Colonic mucosa (tissue), 4 donors: ENCODE data around the gene EPHB1. TPM values are rescaled to one million over a fixed set of nuclear protein-coding genes. Genes with fewer than 3 reads are reported as not detected.

Source experiments
- DNase-seq: peaks from one replicate; pipeline ENCODE4 v3.0.0-alpha.2; 2020
- H3K27ac ChIP-seq: fragments of 200-600 bp; one replicate; pipeline ENCODE4 v1.8.0; 2021
- H3K27me3 ChIP-seq: fragments of 200-600 bp; one replicate; pipeline ENCODE4 v1.8.0; 2021
- H3K36me3 ChIP-seq: fragments of 200-600 bp; one replicate; pipeline ENCODE4 v1.8.0; 2021
- H3K4me1 ChIP-seq: fragments of 200-600 bp; one replicate; pipeline ENCODE4 v1.8.0; 2021; ENCODE audit warnings: mild to moderate bottlenecking
- H3K4me3 ChIP-seq: fragments of 200-600 bp; one replicate; pipeline ENCODE4 v1.8.0; 2021
- H3K9ac ChIP-seq, 2 donors: one replicate each; pipeline ENCODE4 v1.7.0; 2013; ENCODE audit warnings: control low read depth in 2 of 2, low read depth in 2 of 2, low read length in 2 of 2
- H3K9me3 ChIP-seq: fragments of 200-600 bp; one replicate; pipeline ENCODE4 v1.8.0; 2021
- CTCF ChIP-seq: fragments of 200-600 bp; IDR thresholded peaks from one replicate; pipeline ENCODE4 v1.8.0; 2022; ENCODE audit warnings: antibody characterized with exemption, mild to moderate bottlenecking
- intact Hi-C: fragments of 100-400 bp; cut with DNase I; formaldehyde crosslinking; loops from one replicate; pipeline ENCODE4 v1.14.1; 2022
- total RNA-seq, 2 donors: library from RNA; stranded (reverse); fragmentation: NEBNext Ultra II Directional in 1 of 2; extraction: Animal tissue kit (Norgen Biotek cat#: 25700) in 1 of 2; gene quantifications; one replicate each; pipeline ENCODE4 v1.2.1, GENCODE V29; 2021
- donor health status: healthy.
- donor health status: DM: no; HTN: no; CAD: no.
- donor health status: DM: no; HTN: no; CAD: no.

Gene EPHB1
- total RNA-seq, 2 donors from 2014 or later: 0.40 to 0.74 TPM

GRCh38 chr3:134885877-134886621 is 91.0 kb downstream of the EPHB1 start:
- Histone ChIP-seq H3K27me3 (no peaks in the 10 kb centered on the region), H3K9ac (no peak overlapping the region), H3K9me3 (no peaks in the 10 kb centered on the region), H3K4me3 (no peak overlapping the region), H3K36me3 (no peaks in the 10 kb centered on the region), H3K4me1 (no peaks in the 10 kb centered on the region), H3K27ac (no peak overlapping the region)
- intact Hi-C loops: no loop called here
- no peak for TF ChIP-seq CTCF
- no peak for DNase-seq

GRCh38 chr3:134886991-134887390 is 91.9 kb downstream of the EPHB1 start:
- H3K9me3 ChIP-seq: no peaks in the 10 kb centered on the region
- no peaks in the 10 kb centered on the region for H3K27me3 ChIP-seq
- no peaks in the 10 kb centered on the region for H3K4me1 ChIP-seq
- DNase-seq: no peak
- no peak overlapping the region for H3K4me3 ChIP-seq
- intact Hi-C loops: no loop called here
- no peaks in the 10 kb centered on the region for H3K36me3 ChIP-seq
- no peak overlapping the region for H3K9ac ChIP-seq
- H3K27ac ChIP-seq: no peak overlapping the region
- no peak for TF ChIP-seq CTCF

GRCh38 chr3:134887536-134887935 is 92.5 kb downstream of the EPHB1 start:
- Histone ChIP-seq H3K27ac (no peak overlapping the region), H3K9me3 (no peaks in the 10 kb centered on the region), H3K4me3 (no peak overlapping the region), H3K4me1 (no peaks in the 10 kb centered on the region), H3K27me3 (no peaks in the 10 kb centered on the region), H3K9ac (no peak overlapping the region), H3K36me3 (no peaks in the 10 kb centered on the region)
- intact Hi-C loops: no loop called here
- no peak for TF ChIP-seq CTCF
- no peak for DNase-seq

- Histone ChIP-seq H3K9me3 (no peaks in the 10 kb centered on the region), H3K4me3 (no peak overlapping the region), H3K27ac (no peak overlapping the region), H3K4me1 (no peaks in the 10 kb centered on the region), H3K36me3 (no peaks in the 10 kb centered on the region), H3K27me3 (no peaks in the 10 kb centered on the region), H3K9ac (no peak overlapping the region)
- no peak for TF ChIP-seq CTCF
- intact Hi-C loops: no loop called here
- DNase-seq: no peak
Measured at GRCh38 chr3:134892326-134892725, 97.3 kb downstream of the EPHB1 start.

- no peak overlapping the region for H3K9ac ChIP-seq
- no peak for TF ChIP-seq CTCF
- H3K4me1 ChIP-seq: no peaks in the 10 kb centered on the region
- H3K36me3 ChIP-seq: no peaks in the 10 kb centered on the region
- no peaks in the 10 kb centered on the region for H3K9me3 ChIP-seq
- H3K27me3 ChIP-seq: no peaks in the 10 kb centered on the region
- H3K4me3 ChIP-seq: no peak overlapping the region
- intact Hi-C loops: no loop called here
- no peak overlapping the region for H3K27ac ChIP-seq
- DNase-seq: no peak
Measured at GRCh38 chr3:134892761-134893160, 97.7 kb downstream of the EPHB1 start.
